Measurements from ENCODE around the gene XPR1. TPM values are rescaled to one million over a fixed set of nuclear protein-coding genes. Genes with fewer than 3 reads are reported as not detected.

XPR1 gene
- total and polyA plus RNA-seq, 2 donors (not counting 1 experiment from before 2014, with no cell fraction given), result 2.8 to 22.3 TPM

- Mint-ChIP-seq H3K9me3 (ENCODE audit: insufficient read depth) (no peaks in the 10 kb centered on the region), H3K27me3 (peaks cover 22% of the 10 kb centered on the region), H3K27ac (no peak overlapping the region), H3K4me3 (no peak overlapping the region), H3K4me1 (peaks cover 4% of the 10 kb centered on the region)
- no peaks in the 10 kb centered on the region for H3K9me3 ChIP-seq (ENCODE audit: control extremely low read depth in 1 of 3, control insufficient read depth in 2 of 3, insufficient read depth in 1 of 3, low read length in 2 of 3)
- CTCF ChIA-PET, result interaction anchor here (0.6 kb wide), 1 partner anchor 237 kb away, joined by 3 read pairs; no protein-coding TSS in a partner anchor
- no peak for ATAC-seq (ENCODE audit: low read depth)
- no peak overlapping the region for H3K9ac ChIP-seq (ENCODE audit: low read length)
- no peaks in the 10 kb centered on the region for H3K36me3 ChIP-seq (replicated peaks in 1 of 2; ENCODE audit: control extremely low read depth in 1 of 2, control insufficient read depth in 1 of 2, extremely low read depth in 1 of 2, insufficient read depth in 2 of 2, low read length in 1 of 2)
- DNase-seq, result no peak
- H3K27me3 ChIP-seq (replicated peaks in 1 of 4; ENCODE audit: control extremely low read depth in 1 of 4, control insufficient read depth in 3 of 4, insufficient read depth in 4 of 4, low read length in 3 of 4), result peaks cover 0 to 15% (median 0%) of the 10 kb centered on the region in 4 experiments
- no peak overlapping the region for H3K27ac ChIP-seq (ENCODE audit: low read length in 2 of 2)
- no peak for TF ChIP-seq EZH2 (IDR thresholded peaks at IDR 0.05; ENCODE audit: borderline replicate concordance, insufficient read depth, low read depth, low read length, poor library complexity, severe bottlenecking)
- TF ChIP-seq, protein P1, sequence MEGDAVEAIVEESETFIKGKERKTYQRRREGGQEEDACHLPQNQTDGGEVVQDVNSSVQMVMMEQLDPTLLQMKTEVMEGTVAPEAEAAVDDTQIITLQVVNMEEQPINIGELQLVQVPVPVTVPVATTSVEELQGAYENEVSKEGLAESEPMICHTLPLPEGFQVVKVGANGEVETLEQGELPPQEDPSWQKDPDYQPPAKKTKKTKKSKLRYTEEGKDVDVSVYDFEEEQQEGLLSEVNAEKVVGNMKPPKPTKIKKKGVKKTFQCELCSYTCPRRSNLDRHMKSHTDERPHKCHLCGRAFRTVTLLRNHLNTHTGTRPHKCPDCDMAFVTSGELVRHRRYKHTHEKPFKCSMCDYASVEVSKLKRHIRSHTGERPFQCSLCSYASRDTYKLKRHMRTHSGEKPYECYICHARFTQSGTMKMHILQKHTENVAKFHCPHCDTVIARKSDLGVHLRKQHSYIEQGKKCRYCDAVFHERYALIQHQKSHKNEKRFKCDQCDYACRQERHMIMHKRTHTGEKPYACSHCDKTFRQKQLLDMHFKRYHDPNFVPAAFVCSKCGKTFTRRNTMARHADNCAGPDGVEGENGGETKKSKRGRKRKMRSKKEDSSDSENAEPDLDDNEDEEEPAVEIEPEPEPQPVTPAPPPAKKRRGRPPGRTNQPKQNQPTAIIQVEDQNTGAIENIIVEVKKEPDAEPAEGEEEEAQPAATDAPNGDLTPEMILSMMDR (IDR thresholded peaks at IDR 0.05), result no peak
- no peak overlapping the region for H3K4me2 ChIP-seq (replicated peaks; ENCODE audit: low read depth, low read length, poor library complexity, severe bottlenecking)
- H3K79me2 ChIP-seq (ENCODE audit: control insufficient read depth, insufficient read depth, low read length), result no peaks in the 10 kb centered on the region
- POLR2A ChIA-PET, result interaction anchor here (0.6 kb wide), 1 partner anchor 1466 kb away, joined by 5 read pairs; the partner anchor contains the start of gene GLUL
- no peak overlapping the region for H2AFZ ChIP-seq (ENCODE audit: insufficient read depth, low read depth, low read length, poor library complexity, severe bottlenecking)
- WGBS (ENCODE audit: insufficient coverage), result 58% methylated on average over 3 of the region's 7 CpGs
- peaks cover 0 to 9% of the 10 kb centered on the region in 2 donors for H3K4me1 ChIP-seq (ENCODE audit: control insufficient read depth in 2 of 2, insufficient read depth in 2 of 2, low read length in 2 of 2)
- intact Hi-C loops (cut with micrococcal nuclease), result no loop called here
- no peak overlapping the region for H3K4me3 ChIP-seq (ENCODE audit: control extremely low read depth in 1 of 5, extremely low read depth in 1 of 5, insufficient read depth in 1 of 5, low read depth in 2 of 5, low read length in 4 of 5)
- H4K20me1 ChIP-seq (ENCODE audit: control insufficient read depth, insufficient read depth, low read length, poor library complexity, severe bottlenecking), result no peaks in the 10 kb centered on the region
These were observed 293.7 kb downstream of the XPR1 start for GRCh38 chr1:180925471-180926051.

DNA sequence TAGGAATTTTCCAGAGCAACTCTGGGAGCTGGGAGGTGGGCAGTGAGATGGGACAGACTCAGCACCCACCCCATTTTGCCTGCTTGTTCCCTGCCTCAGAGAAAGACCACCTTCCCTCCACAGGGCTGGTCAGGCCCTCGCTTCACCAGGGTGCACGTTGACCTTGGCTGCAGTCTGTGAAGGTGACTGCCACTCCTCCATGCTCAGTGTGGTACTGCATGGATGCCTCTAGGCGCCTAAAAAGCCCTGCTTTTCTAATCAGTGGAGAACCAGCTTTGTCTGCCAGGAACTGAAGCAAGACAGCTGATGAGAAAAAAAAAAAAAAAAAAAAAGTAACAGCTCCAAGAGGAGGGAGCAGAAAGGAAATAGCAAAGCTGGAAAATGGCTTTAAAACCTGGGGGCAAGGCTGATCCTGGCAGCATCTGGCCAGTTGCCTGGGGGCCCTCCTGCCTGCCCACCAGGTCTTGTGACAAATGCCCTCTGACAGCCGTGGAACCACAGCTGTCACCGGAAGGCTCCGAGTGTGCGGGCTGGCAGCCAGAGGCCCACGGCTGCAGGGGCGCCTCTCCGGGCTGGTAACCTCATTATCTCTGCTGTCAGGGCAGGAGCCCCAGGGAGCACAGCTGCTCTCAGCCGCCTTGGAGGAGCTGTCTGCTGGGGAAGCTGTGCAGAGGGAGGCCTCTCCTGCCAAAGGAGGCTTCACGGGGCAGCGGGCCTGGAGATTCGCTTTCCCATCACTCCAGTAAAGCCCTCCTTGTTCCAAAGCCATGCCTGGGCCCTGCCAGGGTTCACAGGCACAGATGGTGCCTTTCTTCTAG, 294.6 kb downstream of the XPR1 start:
- Histone ChIP-seq H3K27me3 (replicated peaks in 1 of 4; ENCODE audit: control extremely low read depth in 1 of 4, control insufficient read depth in 3 of 4, insufficient read depth in 4 of 4, low read length in 3 of 4) (peaks cover 0 to 15% (median 0%) of the 10 kb centered on the region in 4 experiments), H3K9ac (ENCODE audit: low read length) (no peak overlapping the region), H4K20me1 (ENCODE audit: control insufficient read depth, insufficient read depth, low read length, poor library complexity, severe bottlenecking) (no peaks in the 10 kb centered on the region), H3K4me2 (replicated peaks; ENCODE audit: low read depth, low read length, poor library complexity, severe bottlenecking) (no peak overlapping the region), H3K4me1 (ENCODE audit: control insufficient read depth in 2 of 2, insufficient read depth in 2 of 2, low read length in 2 of 2) (peaks cover 0 to 9% of the 10 kb centered on the region in 2 donors), H3K36me3 (replicated peaks in 1 of 2; ENCODE audit: control extremely low read depth in 1 of 2, control insufficient read depth in 1 of 2, extremely low read depth in 1 of 2, insufficient read depth in 2 of 2, low read length in 1 of 2) (no peaks in the 10 kb centered on the region), H3K4me3 (ENCODE audit: control extremely low read depth in 1 of 5, extremely low read depth in 1 of 5, insufficient read depth in 1 of 5, low read depth in 2 of 5, low read length in 4 of 5) (no peak overlapping the region), H3K79me2 (ENCODE audit: control insufficient read depth, insufficient read depth, low read length) (no peaks in the 10 kb centered on the region), H2AFZ (ENCODE audit: insufficient read depth, low read depth, low read length, poor library complexity, severe bottlenecking) (peak overlapping the region; percentile 33), H3K9me3 (ENCODE audit: control extremely low read depth in 1 of 3, control insufficient read depth in 2 of 3, insufficient read depth in 1 of 3, low read length in 2 of 3) (no peaks in the 10 kb centered on the region), H3K27ac (ENCODE audit: low read length in 2 of 2) (no peak overlapping the region)
- intact Hi-C loops (cut with micrococcal nuclease), result no loop called here
- Mint-ChIP-seq H3K27me3 (peaks cover 20% of the 10 kb centered on the region), H3K4me1 (peaks cover 4% of the 10 kb centered on the region), H3K4me3 (no peak overlapping the region), H3K9me3 (ENCODE audit: insufficient read depth) (no peaks in the 10 kb centered on the region), H3K27ac (no peak overlapping the region)
- DNase-seq, result no peak
- no peak for TF ChIP-seq EZH2 (IDR thresholded peaks at IDR 0.05; ENCODE audit: borderline replicate concordance, insufficient read depth, low read depth, low read length, poor library complexity, severe bottlenecking)
- TF ChIP-seq, protein P1 (IDR thresholded peaks at IDR 0.05), result no peak
- POLR2A ChIA-PET, result interaction anchor here (0.6 kb wide), 1 partner anchor 1466 kb away, joined by 5 read pairs; the partner anchor contains the start of gene GLUL
- WGBS (ENCODE audit: insufficient coverage), result 10% methylated on average over 13 of the region's 14 CpGs
- CTCF ChIA-PET, result no interaction called here
- no peak for ATAC-seq (ENCODE audit: low read depth)

Measured in B cell (primary cell).